HG03442 (cell line): ENCODE results near the gene PPP2R2D.
"Not testable (repeated sequence)": the region's sequence is repeated elsewhere in the genome, so short reads cannot be mapped to it uniquely, and the experiment has no call there.

Experiments used
- ATAC-seq: cut with Tn5 transposase; IDR thresholded peaks from one replicate; pipeline ENCODE4 v1.9.1; 2021; ENCODE audit warnings: mild to moderate bottlenecking, moderate library complexity; ENCODE audit not compliant: unreplicated experiment

Gene PPP2R2D

GRCh38 chr10:131946321-131946751 is 45.5 kb downstream of the PPP2R2D start:
- ATAC-seq = no peak

- ATAC-seq = no peak
Observed at GRCh38 chr10:131946880-131947279, 46.1 kb downstream of the PPP2R2D start.

DNA sequence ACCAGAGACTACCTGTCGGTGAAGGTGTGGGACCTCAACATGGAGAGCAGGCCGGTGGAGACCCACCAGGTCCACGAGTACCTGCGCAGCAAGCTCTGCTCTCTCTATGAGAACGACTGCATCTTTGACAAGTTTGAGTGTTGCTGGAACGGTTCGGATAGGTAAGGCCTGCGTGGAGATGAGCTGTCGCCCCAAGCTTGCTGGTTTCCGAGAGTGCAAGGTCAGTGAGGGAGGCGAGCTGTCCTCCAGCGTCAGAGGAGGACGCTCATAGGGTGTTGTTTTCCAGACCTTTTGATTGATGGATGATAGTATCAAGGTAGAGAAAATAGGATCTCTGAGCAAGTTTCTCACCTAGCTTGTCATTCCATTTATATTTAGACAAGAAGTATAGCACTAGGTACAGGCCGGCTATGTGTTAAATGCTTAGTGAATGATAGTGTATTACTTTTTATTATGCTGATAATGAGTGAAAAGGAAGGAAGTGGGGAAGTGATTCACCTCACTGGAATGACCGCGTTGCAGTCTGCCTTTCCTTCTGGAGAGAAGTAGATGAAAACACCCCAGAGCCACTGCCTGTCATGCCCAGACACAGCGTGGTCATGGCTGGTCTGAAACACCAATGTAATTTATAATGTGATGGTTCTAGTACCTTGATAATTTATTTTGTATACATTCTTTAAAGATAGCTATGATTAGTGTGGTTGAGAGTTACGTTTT is 47.0 kb downstream of the PPP2R2D start:
- ATAC-seq = no peak

DNA sequence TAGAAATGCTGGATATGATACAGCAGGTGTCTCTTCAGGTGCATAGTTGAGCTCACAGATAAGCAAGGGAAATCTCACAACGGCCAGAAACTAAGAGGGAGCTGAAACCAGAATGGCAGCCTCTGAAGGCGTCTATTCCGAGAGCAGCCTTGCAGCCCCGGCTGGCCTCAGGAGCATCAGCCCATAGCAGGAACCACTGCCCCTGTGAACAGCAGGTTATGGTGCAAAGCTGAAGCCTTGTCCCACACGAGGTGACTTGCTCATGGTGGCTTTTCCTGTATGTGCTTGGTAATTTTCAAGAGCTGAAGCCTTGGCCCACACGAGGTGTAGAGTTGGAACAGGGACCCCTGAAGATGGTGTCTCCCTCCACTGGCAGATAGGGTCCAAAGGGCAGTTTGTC is 47.7 kb downstream of the PPP2R2D start:
- no peak for ATAC-seq

- ATAC-seq = no peak
Observed at GRCh38 chr10:131949041-131949862, 48.4 kb downstream of the PPP2R2D start.

DNA sequence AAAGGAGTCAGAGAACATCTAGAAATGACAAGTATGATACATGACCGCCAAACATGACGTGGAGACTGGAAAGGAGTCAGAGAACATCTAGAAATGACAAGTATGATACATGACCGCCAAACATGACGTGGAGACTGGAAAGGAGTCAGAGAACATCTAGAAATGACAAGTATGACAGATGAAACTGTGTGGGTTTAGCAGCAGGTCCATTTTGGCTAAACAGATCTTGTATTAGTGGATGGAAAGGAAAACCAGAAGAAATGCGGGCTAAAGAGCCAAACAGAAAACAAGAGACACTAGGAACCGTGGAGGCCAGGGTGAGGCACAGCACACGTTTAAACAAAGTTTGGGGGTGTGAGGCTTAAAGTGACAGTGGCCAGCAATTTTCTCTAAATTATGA is 49.1 kb downstream of the PPP2R2D start:
- ATAC-seq = not testable (repeated sequence)

DNA sequence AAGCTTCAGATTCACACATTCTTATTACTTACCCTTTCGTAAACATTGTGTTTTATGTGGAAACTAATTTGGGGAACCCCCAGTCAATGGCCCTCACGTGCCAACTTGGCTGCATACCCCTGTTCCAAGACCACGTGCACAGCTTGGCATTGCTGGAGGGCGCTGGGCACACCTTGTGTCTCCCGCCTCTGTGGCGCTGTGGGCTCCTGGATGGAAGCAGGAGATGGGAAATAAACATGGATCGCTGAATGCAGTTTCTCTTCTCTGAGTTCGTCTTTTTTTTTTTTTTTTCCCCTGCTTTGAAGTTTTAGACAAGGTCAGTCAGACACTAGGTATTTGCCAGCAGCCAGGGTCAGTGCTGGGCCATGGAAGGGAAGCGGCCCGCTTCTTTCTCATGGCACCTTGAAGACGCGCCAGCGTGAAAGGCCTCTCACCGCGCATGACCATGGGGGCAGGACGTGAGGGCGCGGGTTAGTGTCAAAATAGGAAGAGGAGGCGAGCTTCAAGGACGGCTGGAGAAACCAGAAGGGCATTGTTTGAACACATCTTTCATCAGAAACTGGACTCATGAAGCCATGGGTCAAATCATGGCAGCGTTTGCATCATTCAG is 53.7 kb downstream of the PPP2R2D start:
- ATAC-seq = no peak

GRCh38 chr10:131955591-131956340 is 55.0 kb downstream of the PPP2R2D start:
- ATAC-seq = no peak

DNA sequence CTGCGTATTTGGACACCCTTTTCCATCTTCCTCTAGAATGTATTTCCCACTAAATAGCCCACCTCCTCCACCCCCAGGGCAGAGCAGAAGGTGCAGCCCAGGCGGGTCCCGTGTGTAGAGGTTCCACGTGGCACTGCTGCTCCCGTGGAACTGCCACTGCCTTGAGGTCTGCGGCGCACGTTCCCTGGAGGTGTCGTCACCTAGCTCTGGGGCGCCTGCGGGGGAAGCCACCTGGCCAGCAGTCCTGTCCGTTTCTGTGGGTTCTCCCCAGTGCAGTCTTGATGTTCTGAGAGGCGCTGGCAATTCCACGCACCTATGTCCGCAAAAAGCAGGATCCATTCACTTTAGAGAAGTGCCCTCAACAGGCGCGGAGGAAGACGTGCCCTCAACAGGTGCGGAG is 59.0 kb downstream of the PPP2R2D start:
- ATAC-seq = no peak

GRCh38 chr10:131960631-131961046 is 59.8 kb downstream of the PPP2R2D start:
- no peak for ATAC-seq

GRCh38 chr10:131961047-131961776 is 60.4 kb downstream of the PPP2R2D start:
- no peak for ATAC-seq

GRCh38 chr10:131961777-131962662 is 61.2 kb downstream of the PPP2R2D start:
- ATAC-seq = no peak

DNA sequence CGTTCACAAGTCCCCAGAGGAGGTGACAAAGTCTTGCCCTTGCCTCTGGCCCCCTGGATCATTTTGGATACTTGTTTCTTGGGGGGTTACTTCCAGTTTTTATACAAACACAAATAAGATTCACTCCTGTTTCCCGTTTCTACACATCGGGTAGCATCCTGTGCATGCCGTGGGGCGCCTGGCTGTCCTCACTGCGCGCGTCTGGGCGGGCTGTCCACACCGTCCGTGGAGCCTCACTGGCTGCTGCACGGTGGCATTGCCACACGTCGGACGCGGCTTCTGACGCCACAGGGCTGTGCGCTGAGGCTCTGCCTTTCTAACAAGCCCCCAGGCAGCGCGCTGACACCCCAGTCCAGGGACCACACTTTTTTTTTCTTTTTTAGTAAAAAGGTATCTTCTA is 62.5 kb downstream of the PPP2R2D start:
- ATAC-seq = no peak

DNA sequence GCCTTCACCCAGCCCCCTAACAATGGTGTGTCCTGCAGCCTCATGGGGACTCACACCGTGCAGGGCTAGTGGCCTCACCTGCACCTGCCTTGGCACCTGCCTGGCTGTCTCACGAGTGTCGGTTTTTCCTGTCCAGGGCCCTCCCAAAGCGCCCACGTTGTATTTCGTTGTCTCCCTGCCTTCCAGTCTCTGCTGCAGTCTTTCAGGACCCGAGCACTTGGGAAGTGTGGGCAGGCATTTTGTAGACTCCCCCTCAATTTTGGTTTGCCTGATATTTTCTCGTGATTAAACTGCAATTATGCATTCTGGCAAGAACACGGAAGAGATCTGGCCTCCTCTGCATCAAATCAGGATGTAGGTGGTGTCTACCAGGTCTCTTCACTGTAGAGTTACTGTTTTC is 63.0 kb downstream of the PPP2R2D start:
- no peak for ATAC-seq

DNA sequence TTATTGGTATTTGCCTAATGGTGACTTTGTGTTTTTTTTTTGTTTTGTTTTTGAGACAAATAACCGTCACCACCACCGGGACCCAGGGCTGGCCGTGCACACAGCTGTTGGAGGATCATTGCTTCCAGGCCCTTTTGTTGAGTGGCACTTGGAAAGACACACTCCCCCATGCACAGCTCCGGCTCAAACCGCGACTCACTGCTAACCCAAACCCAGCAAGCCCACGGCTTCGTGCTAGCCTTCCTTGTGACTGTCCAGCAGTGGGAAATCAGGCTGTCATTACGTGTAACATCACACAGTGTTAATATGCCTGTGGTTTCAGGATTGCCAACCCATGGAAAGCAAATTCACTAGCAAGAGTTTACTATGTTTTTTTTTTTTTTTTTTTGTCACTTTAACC is 63.5 kb downstream of the PPP2R2D start:
- ATAC-seq = no peak

DNA sequence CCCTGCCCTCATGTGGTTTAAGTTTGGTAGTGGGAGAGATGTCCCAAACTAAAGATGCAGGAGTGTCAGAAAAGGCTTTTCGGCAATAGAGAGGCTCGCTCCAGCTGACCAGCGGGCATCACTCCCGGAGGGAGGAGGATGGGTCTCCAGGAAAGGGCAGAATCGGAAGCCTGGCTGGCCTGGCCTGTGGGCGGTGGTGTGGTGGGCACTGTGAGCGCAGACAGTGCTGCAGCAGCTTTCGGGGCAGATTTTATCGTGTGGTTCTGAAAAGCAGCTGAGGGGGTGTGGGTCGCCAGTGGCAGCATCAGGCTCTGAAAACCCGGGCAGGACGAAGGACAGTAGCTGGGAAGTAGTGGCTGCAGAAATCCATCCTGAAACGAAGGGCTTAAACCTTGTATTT is 68.1 kb downstream of the PPP2R2D start:
- no peak for ATAC-seq

- ATAC-seq = no peak
Observed at GRCh38 chr10:131970946-131971345, 70.1 kb downstream of the PPP2R2D start.

- ATAC-seq = no peak
Observed at GRCh38 chr10:131971591-131971990, 70.8 kb downstream of the PPP2R2D start.

DNA sequence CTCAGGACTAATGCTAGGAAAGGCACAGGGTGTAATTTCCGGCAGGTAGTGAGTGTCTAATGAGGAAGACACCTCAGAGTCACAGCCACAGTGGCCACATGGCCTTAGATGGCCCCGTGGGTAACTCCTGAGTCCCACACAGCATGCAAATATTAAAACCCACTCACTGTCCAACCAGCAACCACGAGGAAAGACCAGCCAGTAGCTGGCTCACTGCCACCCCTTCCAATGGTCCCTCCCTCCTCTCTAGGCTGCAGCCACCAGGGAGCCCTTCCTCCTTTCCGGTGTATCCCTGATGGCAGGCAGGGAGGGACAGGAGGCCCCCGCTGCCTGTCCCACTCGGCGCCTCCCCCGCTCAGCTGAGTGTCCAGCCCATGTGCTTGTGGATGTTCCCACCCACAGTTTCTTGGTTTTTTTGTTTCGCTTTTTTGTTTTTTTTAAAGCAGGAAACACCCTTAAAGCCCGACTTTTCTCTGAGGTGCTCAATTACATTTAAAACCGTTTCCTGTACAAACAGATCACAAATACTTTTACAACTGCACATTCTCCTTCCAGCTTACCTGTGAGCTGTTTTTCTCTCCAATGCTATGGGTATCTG is 71.8 kb downstream of the PPP2R2D start:
- no peak for ATAC-seq
